HEK293T (cell line): Measurements from ENCODE around the gene MOB1A.
A peak's percentile ranks its signal among the peaks of the same experiment; 100 is the strongest.

ENCODE experiments used
- CTCF ChIA-PET: fragments of 350-600 bp; formaldehyde crosslinking; extraction: SDS; loops from one replicate; lab custom pipeline; 2021; ENCODE audit warnings: antibody characterized with exemption, inconsistent platforms; lab: Yijun Ruan, JAX
- POLR2A ChIA-PET: fragments of 350-600 bp; formaldehyde crosslinking; extraction: SDS; loops from one replicate; lab custom pipeline; 2020; ENCODE audit warnings: antibody characterized with exemption, inconsistent platforms; lab: Yijun Ruan, JAX
- DNase-seq: peaks from one replicate; pipeline ENCODE4 v3.0.0; 2012; ENCODE audit warnings: mixed read lengths; ENCODE audit errors: extremely low spot score
- ARNT ChIP-seq: fragments of 450-650 bp; IDR thresholded peaks from 2 replicates; pipeline ENCODE4 v1.6.1; 2017; ENCODE audit warnings: mild to moderate bottlenecking
- BHLHE40 ChIP-seq: fragments of 450-650 bp; IDR thresholded peaks from 2 replicates; pipeline ENCODE4 v1.6.1; 2016; ENCODE audit warnings: mild to moderate bottlenecking, moderate library complexity, borderline replicate concordance
- CTBP1 ChIP-seq: fragments of 450-650 bp; IDR thresholded peaks from 2 replicates; pipeline ENCODE4 v1.6.1; 2016; ENCODE audit warnings: borderline replicate concordance
- ELF4 ChIP-seq: fragments of 450-650 bp; IDR thresholded peaks from 2 replicates; pipeline ENCODE4 v1.6.1; 2017; ENCODE audit warnings: antibody characterized with exemption
- FOXA1 ChIP-seq: fragments of 450-650 bp; IDR thresholded peaks from 2 replicates; pipeline ENCODE4 v1.6.1; 2016; ENCODE audit warnings: mild to moderate bottlenecking
- FOXK2 ChIP-seq: fragments of 450-650 bp; IDR thresholded peaks from 2 replicates; pipeline ENCODE4 v1.6.1; 2016; ENCODE audit warnings: mild to moderate bottlenecking
- FOXM1 ChIP-seq: fragments of 450-650 bp; IDR thresholded peaks from 2 replicates; pipeline ENCODE4 v1.6.1; 2017; ENCODE audit warnings: mild to moderate bottlenecking, borderline replicate concordance
- HDGF ChIP-seq: fragments of 450-650 bp; IDR thresholded peaks from 2 replicates; pipeline ENCODE4 v1.6.1; 2017; ENCODE audit warnings: antibody characterized with exemption, borderline replicate concordance
- L3MBTL2 ChIP-seq: fragments of 450-650 bp; conservative IDR thresholded peaks from 2 replicates; pipeline ENCODE4 v1.6.1; 2016; ENCODE audit warnings: mild to moderate bottlenecking
- LEF1 ChIP-seq: fragments of 450-650 bp; IDR thresholded peaks from 2 replicates; pipeline ENCODE4 v1.6.1; 2017; ENCODE audit warnings: mild to moderate bottlenecking, borderline replicate concordance
- NFRKB ChIP-seq: fragments of 450-650 bp; IDR thresholded peaks from 2 replicates; pipeline ENCODE4 v1.6.1; 2016; ENCODE audit warnings: mild to moderate bottlenecking, moderate library complexity
- PKNOX1 ChIP-seq: fragments of 450-650 bp; IDR thresholded peaks from 2 replicates; pipeline ENCODE4 v1.6.1; 2016
- SP1 ChIP-seq: fragments of 450-650 bp; IDR thresholded peaks from 2 replicates; pipeline ENCODE4 v1.6.1; 2017
- SUZ12 ChIP-seq: fragments of 450-650 bp; IDR thresholded peaks from 2 replicates; pipeline ENCODE4 v1.6.1; 2016; ENCODE audit warnings: mild to moderate bottlenecking
- TARDBP ChIP-seq: fragments of 450-650 bp; IDR thresholded peaks from 2 replicates; pipeline ENCODE4 v1.6.1; 2016
- ZNF384 ChIP-seq: fragments of 450-650 bp; IDR thresholded peaks from 2 replicates; pipeline ENCODE4 v1.6.1; 2016

MOB1A gene

DNA sequence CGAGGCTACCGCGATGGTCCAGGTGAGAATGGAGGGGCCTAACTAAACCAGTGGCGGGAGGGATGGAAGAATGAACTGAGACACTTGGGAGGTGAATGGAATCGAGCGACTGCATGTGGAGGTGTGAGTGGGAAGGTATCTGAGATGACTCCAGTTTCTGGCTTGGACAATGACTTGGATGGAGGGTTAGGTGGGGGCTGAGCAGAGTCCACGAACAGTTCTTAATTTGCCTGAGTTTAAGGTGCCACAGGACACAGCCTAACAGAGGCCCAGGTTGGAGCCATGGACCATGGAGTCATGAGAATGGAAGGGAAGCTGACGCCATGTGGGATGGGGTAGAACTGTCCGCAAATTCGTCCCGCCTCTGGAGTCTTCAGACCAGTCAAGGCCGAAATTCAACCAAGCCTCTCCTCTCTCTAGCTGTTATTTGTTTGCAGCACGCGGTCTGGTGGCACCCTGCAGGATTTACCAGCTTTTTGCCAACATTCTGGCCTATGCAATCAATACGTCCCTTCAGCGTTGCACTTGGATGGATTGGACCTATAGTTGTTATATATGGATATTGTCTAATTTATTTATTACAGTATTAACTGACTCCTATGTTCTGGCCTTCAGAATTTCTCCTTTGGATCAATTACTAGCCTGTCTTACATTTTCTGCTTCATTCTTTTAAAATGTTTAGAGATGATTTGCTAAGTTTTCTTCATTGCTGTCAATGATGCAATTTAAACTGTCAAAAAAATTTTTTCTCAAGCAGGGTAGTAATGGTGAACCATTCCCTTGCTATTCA, 30.0 kb downstream of the MOB1A start:
- DNase-seq, result no peak
- TF ChIP-seq NFRKB, result no peak
- no peak for TF ChIP-seq TARDBP
- TF ChIP-seq L3MBTL2, result no peak
- TF ChIP-seq LEF1, result no peak
- TF ChIP-seq ELF4, result no peak
- no peak for TF ChIP-seq FOXM1
- no peak for TF ChIP-seq ARNT
- no peak for TF ChIP-seq SP1
- TF ChIP-seq CTBP1, result no peak
- no peak for TF ChIP-seq BHLHE40
- no peak for TF ChIP-seq SUZ12
- TF ChIP-seq FOXA1, result no peak
- no peak for TF ChIP-seq PKNOX1
- TF ChIP-seq ZNF384, result no peak
- TF ChIP-seq FOXK2, result no peak
- CTCF ChIA-PET, result interaction anchor here (0.8 to 2.1 kb wide), 3 partner anchors 9 to 325 kb away, joined by 3 to 7 read pairs (median 6); no protein-coding TSS in a partner anchor
- POLR2A ChIA-PET, result interaction anchor here (0.6 to 4.9 kb wide), 9 partner anchors 10 to 320 kb away, joined by 3 to 21 read pairs (median 3); partner anchors contain the start of genes MOB1A, MTHFD2 and STAMBP

- POLR2A ChIA-PET, result interaction anchor here (0.8 to 4.9 kb wide), 9 partner anchors 11 to 319 kb away, joined by 3 to 21 read pairs (median 4); partner anchors contain the start of genes MOB1A, MTHFD2 and STAMBP
- no peak for TF ChIP-seq TARDBP
- no peak for TF ChIP-seq PKNOX1
- no peak for TF ChIP-seq ELF4
- no peak for TF ChIP-seq HDGF
- no peak for TF ChIP-seq SP1
- TF ChIP-seq CTBP1, result no peak
- TF ChIP-seq ARNT, result no peak
- peak; percentile 76 for TF ChIP-seq L3MBTL2
- CTCF ChIA-PET, result interaction anchor here (0.7 to 2.1 kb wide), 6 partner anchors 9 to 324 kb away, joined by 3 to 7 read pairs (median 4); partner anchors contain the start of gene STAMBP
- DNase-seq, result peak; percentile 93
These were observed 30.8 kb downstream of the MOB1A start, which contains the start of gene BOLA3 for GRCh38 chr2:74147727-74148456. Gene BOLA3 (minus strand): TSS chr2:74147912. CDS start chr2:74147874, 38 bp downstream.

DNA sequence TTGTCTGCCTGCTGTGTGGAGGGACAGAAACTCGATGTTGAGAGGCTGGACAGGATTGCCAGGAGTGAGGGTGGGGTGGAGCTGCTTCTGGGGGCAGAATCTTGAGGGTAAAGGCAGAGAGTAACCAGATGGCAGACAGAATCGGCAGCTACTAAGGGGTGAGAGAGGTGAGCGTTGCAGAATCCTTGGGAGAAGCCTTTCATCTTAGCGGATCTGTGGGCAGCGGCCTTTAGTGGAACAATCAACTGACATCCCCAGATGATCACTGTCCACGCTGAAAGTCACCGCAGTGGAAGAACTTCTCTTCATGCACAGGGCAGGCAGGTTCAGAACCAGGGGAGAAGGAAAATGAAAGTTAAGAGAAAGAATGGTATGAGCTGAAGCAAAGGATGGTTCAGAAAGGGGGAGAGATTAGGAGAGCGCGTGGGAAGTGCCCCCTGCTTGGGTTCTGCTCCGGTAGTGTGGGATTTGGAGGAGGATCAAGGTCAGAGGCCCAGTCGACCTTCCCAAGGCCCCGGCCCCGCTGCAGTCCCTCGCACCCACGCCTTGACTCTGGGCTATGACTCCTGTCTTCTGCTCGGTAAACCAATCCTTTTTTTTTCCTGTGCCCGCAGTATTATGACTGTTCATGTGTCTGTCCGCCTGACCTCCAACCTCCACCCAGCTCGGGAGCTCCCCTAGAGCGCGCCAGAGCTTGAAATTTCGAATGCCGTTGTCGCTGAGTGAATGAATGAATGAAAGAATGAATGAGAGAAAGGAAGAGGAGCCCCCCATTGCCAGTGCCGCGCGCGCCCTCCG, 31.6 kb downstream of the MOB1A start:
- TF ChIP-seq FOXM1 (no peak), L3MBTL2 (no peak), NFRKB (no peak), SUZ12 (no peak), LEF1 (no peak), BHLHE40 (no peak), HDGF (no peak), TARDBP (no peak), ZNF384 (no peak), SP1 (no peak), FOXA1 (no peak), ELF4 (no peak), FOXK2 (no peak), ARNT (no peak), CTBP1 (no peak)
- ChIA-PET POLR2A (interaction anchor here (1.0 to 4.9 kb wide), 6 partner anchors 12 to 319 kb away, joined by 3 to 21 read pairs (median 4); partner anchors contain the start of genes MOB1A and MTHFD2), CTCF (interaction anchor here (0.7 to 2.1 kb wide), 6 partner anchors 8 to 323 kb away, joined by 3 to 7 read pairs (median 4); partner anchors contain the start of gene STAMBP)
- DNase-seq, result no peak

DNA sequence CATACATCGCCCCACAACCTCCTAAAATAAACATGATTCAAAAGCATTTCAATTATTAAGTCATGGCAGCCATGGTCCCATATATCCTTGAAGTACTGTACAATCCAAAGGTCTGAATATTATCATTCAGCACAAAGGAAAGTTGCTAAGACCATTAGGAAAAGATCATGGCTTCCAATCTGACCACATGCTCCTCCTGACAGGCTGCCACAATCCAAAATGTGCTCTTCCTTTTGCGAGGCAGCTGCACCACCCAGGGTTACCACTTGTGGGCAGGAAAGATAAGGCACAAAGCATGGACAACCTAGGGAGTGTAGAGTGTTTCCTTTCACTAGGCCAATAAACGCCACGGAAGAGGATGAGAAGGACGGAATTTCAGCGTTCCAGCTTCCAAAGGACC, 36.3 kb downstream of the MOB1A start:
- peak; percentile 32 for DNase-seq
- POLR2A ChIA-PET, result interaction anchor here (0.7 kb wide), 1 partner anchor 304 kb away, joined by 3 read pairs; no protein-coding TSS in a partner anchor
- TF ChIP-seq TARDBP (no peak), ELF4 (no peak), L3MBTL2 (0 out of 2 replicates have a peak, but pooled peaks have one; percentile 14), CTBP1 (no peak), SP1 (no peak), HDGF (no peak)
- CTCF ChIA-PET, result interaction anchor here (0.6 to 0.8 kb wide), 2 partner anchors 249 to 318 kb away, joined by 3 to 5 read pairs; no protein-coding TSS in a partner anchor
